Measurements from ENCODE around the gene EVL.
"Not testable (repeated sequence)": the region's sequence is repeated elsewhere in the genome, so short reads cannot be mapped to it uniquely, and the experiment has no call there.

EVL gene

GRCh38 chr14:100144645-100144995 lies 79.4 kb downstream of the EVL start:
- no peak for DNase-seq (ENCODE audit: extremely low read depth in 1 of 2, low read depth in 1 of 2)

DNA sequence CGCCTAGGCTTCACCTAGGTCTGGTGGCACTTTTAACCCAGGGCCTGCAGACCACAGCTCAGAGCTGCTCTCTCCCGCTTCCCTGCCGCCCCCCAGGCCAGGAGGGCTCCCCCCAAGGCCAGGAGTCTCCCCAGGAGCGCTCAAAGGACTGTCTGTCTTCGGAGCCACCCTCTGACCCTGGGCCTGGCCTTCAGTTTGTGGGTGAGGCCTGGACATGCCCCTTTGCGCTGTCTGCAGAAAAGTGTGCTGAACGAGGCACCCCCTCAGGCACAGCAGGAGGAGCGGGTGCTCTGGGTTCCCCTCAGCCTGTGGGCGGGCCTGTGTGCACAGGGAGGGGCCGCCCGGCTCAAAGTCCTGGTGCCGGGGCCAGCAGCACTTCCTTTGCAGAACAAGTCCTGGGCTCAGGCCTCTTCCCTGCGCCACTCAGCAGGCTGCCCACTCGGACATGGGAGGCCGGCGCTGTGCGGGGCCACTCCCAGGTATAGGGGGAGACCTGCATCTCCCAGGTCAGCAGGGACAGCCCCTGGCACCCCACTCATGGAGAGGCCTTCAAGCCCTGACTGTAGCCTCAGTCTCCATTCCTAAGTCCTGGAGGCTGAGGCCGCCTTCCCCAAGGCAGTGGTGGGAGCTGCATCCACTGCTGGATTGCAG lies 79.9 kb downstream of the EVL start:
- no peak for DNase-seq (ENCODE audit: extremely low read depth in 1 of 2, low read depth in 1 of 2)

- DNase-seq (ENCODE audit: extremely low read depth in 1 of 2, low read depth in 1 of 2) = no peak
These were observed 80.7 kb downstream of the EVL start for GRCh38 chr14:100145682-100146464.

- DNase-seq (ENCODE audit: extremely low read depth in 1 of 2, low read depth in 1 of 2) = peak in 1 of 2 donors; percentile 14
These were observed 81.4 kb downstream of the EVL start for GRCh38 chr14:100146531-100147091.

DNA sequence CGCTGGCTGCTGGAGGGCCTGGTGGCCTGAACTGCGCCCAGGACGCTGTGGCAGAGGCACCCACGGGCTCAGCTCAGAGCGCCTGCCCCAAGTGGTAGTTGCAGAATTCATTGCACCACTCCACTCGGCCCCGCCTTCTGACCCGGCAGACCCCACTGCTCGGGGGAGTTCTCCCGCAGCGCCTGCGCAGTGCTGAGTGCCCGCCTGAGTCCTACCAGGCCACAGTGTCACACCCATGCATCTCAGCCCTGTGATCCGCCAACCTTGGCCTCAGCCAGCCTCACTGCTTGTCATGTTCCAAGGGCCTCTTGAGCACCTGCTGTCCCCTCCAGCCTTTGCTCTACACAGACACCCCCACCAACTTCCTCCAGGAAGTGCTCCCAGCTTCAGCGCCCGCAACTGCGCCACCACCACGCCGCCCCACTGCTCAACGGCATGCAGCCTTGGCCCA lies 82.0 kb downstream of the EVL start:
- DNase-seq (ENCODE audit: extremely low read depth in 1 of 2, low read depth in 1 of 2) = peak; percentile 38 to 52

- no peak for DNase-seq (ENCODE audit: extremely low read depth in 1 of 2, low read depth in 1 of 2)
These were observed 82.7 kb downstream of the EVL start for GRCh38 chr14:100147691-100148464.

DNA sequence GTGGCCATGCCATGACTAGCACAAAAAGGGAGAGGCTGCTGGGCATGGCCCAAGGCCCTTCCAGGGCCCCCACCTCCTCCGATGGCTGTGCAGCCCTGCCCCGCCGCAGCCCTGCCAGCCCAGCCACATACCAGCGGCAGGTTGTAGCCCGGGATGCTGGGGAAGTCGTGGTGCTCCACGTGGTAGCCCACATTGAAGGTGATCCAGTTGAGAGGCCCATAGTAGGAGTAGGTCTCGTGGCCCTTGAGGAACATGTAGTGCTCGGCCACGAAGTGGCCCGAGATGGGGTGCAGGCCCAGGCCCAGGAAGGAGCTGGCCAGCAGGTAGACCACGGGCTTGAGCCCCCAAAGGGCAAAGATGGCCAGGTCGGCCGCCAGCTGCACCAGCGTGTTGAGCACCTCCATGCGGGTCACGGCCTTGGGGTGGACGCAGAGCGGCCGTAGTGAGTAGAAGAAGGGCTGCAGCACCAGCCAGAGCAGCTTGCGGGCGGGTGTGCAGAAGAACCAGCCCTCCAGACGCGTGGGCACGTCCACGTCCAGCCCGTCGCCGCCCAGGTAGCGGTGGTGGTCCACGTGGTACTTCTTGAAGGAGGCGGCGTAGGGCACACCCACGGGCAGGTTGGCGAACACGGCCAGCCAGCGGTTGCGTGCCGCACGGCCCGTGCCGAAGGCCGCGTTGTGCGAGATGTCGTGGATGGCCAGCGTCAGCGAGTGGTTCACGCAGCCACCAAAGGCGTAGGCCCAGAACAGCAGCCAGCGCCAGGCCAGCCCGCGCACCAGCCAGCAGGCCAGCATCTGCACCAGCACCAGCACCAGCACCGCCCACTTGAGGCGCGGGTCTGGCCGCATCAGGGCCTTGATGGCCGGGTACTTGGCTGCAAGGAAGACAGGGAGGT lies 83.9 kb downstream of the EVL start:
- DNase-seq (ENCODE audit: extremely low read depth in 1 of 2, low read depth in 1 of 2) = no peak

- DNase-seq (ENCODE audit: extremely low read depth in 1 of 2, low read depth in 1 of 2) = no peak
These were observed 84.8 kb downstream of the EVL start for GRCh38 chr14:100149851-100150611.

DNA sequence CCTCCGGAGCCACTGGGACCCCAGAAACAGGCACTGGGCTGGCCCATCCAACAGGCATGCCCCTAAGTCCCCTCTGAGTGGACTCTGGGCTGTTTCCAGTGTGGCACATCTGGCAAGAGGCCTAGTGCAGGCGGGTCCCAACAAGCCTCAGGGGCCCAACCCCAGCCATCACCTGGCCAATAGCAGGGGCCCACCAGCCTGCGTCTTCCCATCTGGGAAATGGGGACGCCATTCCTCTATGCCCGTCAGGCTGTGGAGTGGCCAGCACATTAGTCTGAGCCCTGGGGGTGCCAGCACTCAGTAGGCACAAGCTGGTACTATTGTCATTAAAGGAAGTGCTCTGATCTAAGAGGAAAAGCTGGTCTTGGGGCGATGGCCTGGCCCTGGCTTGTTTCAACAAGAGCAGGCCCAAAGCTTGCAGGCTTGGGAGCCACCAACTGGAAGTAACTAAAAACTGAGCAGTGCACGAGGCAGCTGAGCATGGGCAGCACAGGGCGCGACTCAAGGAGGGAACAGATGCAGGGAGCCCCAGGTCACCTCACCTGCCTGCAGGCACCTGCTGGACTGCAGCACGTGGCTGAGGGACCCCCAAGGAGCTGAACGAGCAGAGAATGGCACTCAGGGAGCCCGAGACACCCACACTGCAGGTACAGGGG lies 85.8 kb downstream of the EVL start:
- DNase-seq (ENCODE audit: extremely low read depth in 1 of 2, low read depth in 1 of 2) = no peak

GRCh38 chr14:100152091-100152490 lies 86.9 kb downstream of the EVL start:
- DNase-seq (ENCODE audit: extremely low read depth in 1 of 2, low read depth in 1 of 2) = no peak

DNA sequence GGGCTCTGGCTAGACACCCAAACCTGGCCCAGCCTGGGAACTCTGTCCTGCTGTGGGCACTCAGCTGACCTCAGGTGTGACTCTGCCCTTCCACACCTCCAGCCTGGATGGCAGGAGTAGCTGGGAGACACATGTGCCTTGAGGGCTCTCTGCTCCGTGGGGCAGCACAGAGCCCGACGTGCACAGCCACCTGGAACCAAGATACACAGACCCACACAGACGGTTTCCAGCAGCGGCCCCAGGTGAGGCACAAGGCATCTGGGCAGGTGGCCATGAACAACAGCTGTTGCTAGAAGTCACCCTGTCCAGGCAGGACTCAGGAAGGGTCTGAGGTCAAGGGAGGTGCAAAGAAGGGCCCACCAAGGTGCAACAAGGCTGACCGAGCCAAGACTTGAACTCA lies 88.3 kb downstream of the EVL start:
- no peak for DNase-seq (ENCODE audit: extremely low read depth in 1 of 2, low read depth in 1 of 2)

GRCh38 chr14:100155049-100155621 lies 89.9 kb downstream of the EVL start:
- no peak for DNase-seq (ENCODE audit: extremely low read depth in 1 of 2, low read depth in 1 of 2)

GRCh38 chr14:100155756-100156616 lies 90.8 kb downstream of the EVL start:
- no peak for DNase-seq (ENCODE audit: extremely low read depth in 1 of 2, low read depth in 1 of 2)

DNA sequence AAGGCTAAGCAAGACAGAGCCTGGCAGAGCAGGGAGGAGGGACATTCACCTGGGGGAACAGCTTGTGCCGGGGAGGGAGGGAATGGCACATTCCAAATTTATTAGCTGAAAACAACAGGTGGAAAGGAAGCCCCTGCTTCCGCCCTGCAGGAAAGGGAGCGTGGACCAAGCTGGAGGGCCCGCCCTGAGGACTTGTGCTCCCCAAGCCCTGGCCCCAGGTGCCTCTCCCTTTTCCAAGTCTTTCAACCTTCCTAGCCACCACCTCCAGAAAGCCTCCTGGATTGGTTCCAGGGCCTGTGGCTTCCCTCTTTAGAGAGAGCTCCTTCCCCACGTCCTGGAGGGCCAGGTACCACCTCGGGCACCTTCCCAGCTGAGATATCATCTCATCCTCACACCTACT lies 91.6 kb downstream of the EVL start:
- DNase-seq (ENCODE audit: extremely low read depth in 1 of 2, low read depth in 1 of 2) = no peak

GRCh38 chr14:100157548-100158232 lies 92.5 kb downstream of the EVL start:
- DNase-seq (ENCODE audit: extremely low read depth in 1 of 2, low read depth in 1 of 2) = not testable (repeated sequence)

DNA sequence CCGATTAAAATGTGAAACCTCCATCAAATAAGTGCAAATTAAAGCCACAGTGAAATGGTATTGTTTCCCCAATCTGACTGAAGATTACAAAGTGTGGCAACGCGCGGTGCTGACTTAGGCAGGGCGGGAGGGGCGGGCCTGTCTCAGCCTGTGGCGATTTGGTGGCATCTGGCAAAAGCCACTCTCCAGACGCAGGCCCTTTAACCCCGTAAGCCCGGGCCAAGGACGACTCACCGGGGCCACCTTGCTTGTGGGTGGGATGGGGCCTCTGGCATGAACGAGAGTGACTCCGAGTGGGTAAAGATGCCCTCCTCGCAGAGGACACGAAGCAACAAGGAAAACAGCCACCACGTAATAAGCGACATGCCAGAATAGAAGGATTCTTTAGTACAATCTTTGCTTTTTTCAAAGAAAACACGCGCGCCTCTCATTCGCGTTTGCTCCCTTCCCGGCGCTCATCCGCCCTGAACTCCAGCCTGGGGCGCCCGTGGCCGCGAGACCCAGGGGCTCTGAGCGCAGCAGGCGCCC lies 93.4 kb downstream of the EVL start:
- no peak for DNase-seq (ENCODE audit: extremely low read depth in 1 of 2, low read depth in 1 of 2)
